GM12878 (cell line): ENCODE data around the gene PMP22. TPM values are rescaled to one million over a fixed set of nuclear protein-coding genes. Genes with fewer than 3 reads are reported as not detected.

Experiments used
- ATAC-seq: fragments of 200-7000 bp; cut with Tn5 transposase; 3 replicates; pipeline ENCODE4 v1.9.1; 2020; ENCODE audit warnings: mild to moderate bottlenecking, moderate library complexity
- BruUV-seq: library from RNA; stranded (reverse); fragments of 400-500 nt; replicated peaks from 2 replicates; lab custom pipeline; 2021; lab: Mats Ljungman, UMichigan
- CTCF ChIA-PET: fragments of 300-600 bp; sonication (Branson Sonifier 250); formaldehyde crosslinking; extraction: SDS; loops from one replicate; lab custom pipeline; 2021; ENCODE audit warnings: inconsistent platforms; lab: Yijun Ruan, JAX
- POLR2A ChIA-PET: fragments of 350-600 bp; formaldehyde crosslinking; extraction: SDS; loops from one replicate; lab custom pipeline; 2021; ENCODE audit warnings: inconsistent platforms; lab: Charles Lee
- RAD21 ChIA-PET: fragments of 300-600 bp; sonication (Branson Sonifier 250); formaldehyde crosslinking; loops from one replicate; lab custom pipeline; 2023; ENCODE audit warnings: antibody characterized with exemption; ENCODE audit not compliant: unreplicated experiment; lab: Charles Lee
- SMC1A ChIA-PET: fragments of 300-600 bp; sonication (Branson Sonifier 250); formaldehyde crosslinking; loops from one replicate; lab custom pipeline; 2023; ENCODE audit not compliant: unreplicated experiment, uncharacterized antibody; lab: Charles Lee
- DNase-seq: peaks from one replicate; pipeline ENCODE4 v3.0.0-alpha.2; 2011; ENCODE audit warnings: low read depth, low spot score
- FAIRE-seq: peaks from 3 replicates; lab custom pipeline; 2011; peaks lifted over from hg19 to GRCh38; lab: Jason Lieb, UNC
- H2AFZ ChIP-seq: 2 replicates; pipeline ENCODE4 v1.6.0; 2011; ENCODE audit warnings: low read depth, low read length, control low read depth; ENCODE audit not compliant: control insufficient read depth
- H3K27ac ChIP-seq: 2 replicates; pipeline ENCODE4 v1.5.1; 2011; ENCODE audit warnings: control low read depth; ENCODE audit not compliant: control insufficient read depth, insufficient read depth
- H3K27me3 ChIP-seq, 2 experiments: replicated peaks in 1 of 2; 2 replicates each; pipeline versions ENCODE4 v1.6.0 to v1.6.1; 2011; ENCODE audit warnings: low read length in 1 of 2; ENCODE audit not compliant: control insufficient read depth in 2 of 2, insufficient read depth in 2 of 2
- H3K36me3 ChIP-seq, 2 experiments: 2 replicates each; pipeline ENCODE4 v1.5.1; 2011; ENCODE audit warnings: low read length in 1 of 2; ENCODE audit not compliant: control insufficient read depth in 2 of 2, insufficient read depth in 2 of 2
- H3K4me1 ChIP-seq: 2 replicates; pipeline ENCODE4 v1.6.1; 2011; ENCODE audit warnings: mild to moderate bottlenecking, low read length, moderate library complexity, mixed read lengths; ENCODE audit not compliant: control insufficient read depth, insufficient read depth
- H3K4me2 ChIP-seq: 2 replicates; pipeline ENCODE4 v1.6.0; 2011; ENCODE audit warnings: control low read depth; ENCODE audit not compliant: control insufficient read depth, insufficient read depth
- H3K4me3 ChIP-seq: fragments of 200-600 bp; sonication (generic); 2 replicates; pipeline ENCODE4 v1.5.1; 2016
- H3K79me2 ChIP-seq: 2 replicates; pipeline ENCODE4 v1.6.0; 2011; ENCODE audit warnings: low read length; ENCODE audit not compliant: control insufficient read depth, insufficient read depth
- H3K9ac ChIP-seq: 2 replicates; pipeline ENCODE4 v1.8.0; 2011; ENCODE audit warnings: low read length, control low read depth, mixed read lengths; ENCODE audit not compliant: control insufficient read depth, insufficient read depth
- H3K9me3 ChIP-seq: replicated peaks from 3 replicates; pipeline ENCODE4 v1.5.1; 2011; ENCODE audit warnings: mild to moderate bottlenecking, low read length; ENCODE audit not compliant: control insufficient read depth, insufficient read depth
- H4K20me1 ChIP-seq: 2 replicates; pipeline ENCODE4 v1.6.0; 2011; ENCODE audit not compliant: control insufficient read depth, insufficient read depth
- CHD1 ChIP-seq: IDR thresholded peaks from 2 replicates; pipeline ENCODE4 v1.6.1; 2012; ENCODE audit warnings: low read depth, low read length, improper control_type of control experiment
- CREB1 ChIP-seq: IDR thresholded peaks from 2 replicates; pipeline ENCODE4 v1.6.1; 2012; ENCODE audit warnings: low read depth, mild to moderate bottlenecking, inconsistent platforms
- IKZF1 ChIP-seq: fragments of 450-650 bp; conservative IDR thresholded peaks from 2 replicates; pipeline ENCODE4 v1.6.1; 2017; ENCODE audit warnings: antibody characterized with exemption, mild to moderate bottlenecking
- NFYA ChIP-seq: IDR thresholded peaks from 2 replicates; pipeline ENCODE4 v1.6.1; 2011; ENCODE audit warnings: low read depth, mild to moderate bottlenecking, low read length, improper control_type of control experiment, borderline replicate concordance
- NR2F1 ChIP-seq: fragments of 450-650 bp; conservative IDR thresholded peaks from 2 replicates; pipeline ENCODE4 v1.6.1; 2017; ENCODE audit warnings: mild to moderate bottlenecking
- POLR2AphosphoS5 ChIP-seq: IDR thresholded peaks from 2 replicates; pipeline ENCODE4 v1.6.1; 2011; ENCODE audit warnings: mild to moderate bottlenecking, low read length, inconsistent platforms
- RB1 ChIP-seq: fragments of 450-650 bp; formaldehyde crosslinking; IDR thresholded peaks from 2 replicates; pipeline ENCODE4 v1.6.1; 2017; ENCODE audit warnings: mild to moderate bottlenecking, borderline replicate concordance
- RELA ChIP-seq: fragments of 450-650 bp; IDR thresholded peaks from 2 replicates; pipeline ENCODE4 v1.8.0; 2014; ENCODE audit warnings: borderline replicate concordance; ENCODE audit not compliant: partially characterized antibody
- SKIL ChIP-seq: fragments of 450-650 bp; IDR thresholded peaks from 2 replicates; pipeline ENCODE4 v1.6.1; 2017; ENCODE audit warnings: mild to moderate bottlenecking, low read depth, inconsistent platforms; ENCODE audit not compliant: poor library complexity, severe bottlenecking
- SMAD1 ChIP-seq: fragments of 450-650 bp; IDR thresholded peaks from 2 replicates; pipeline ENCODE4 v1.6.1; 2018; ENCODE audit warnings: mild to moderate bottlenecking, low read depth; ENCODE audit not compliant: partially characterized antibody
- SUZ12 ChIP-seq: fragments of 200-600 bp; sonication (generic); IDR thresholded peaks from one replicate; pipeline ENCODE4 v1.6.1; 2018; ENCODE audit warnings: antibody characterized with exemption, mild to moderate bottlenecking; ENCODE audit not compliant: unreplicated experiment
- TARDBP ChIP-seq: IDR thresholded peaks from 2 replicates; pipeline ENCODE4 v1.6.1; 2016; ENCODE audit warnings: borderline replicate concordance
- WRNIP1 ChIP-seq: IDR thresholded peaks from 2 replicates; pipeline ENCODE4 v1.6.1; 2011; ENCODE audit warnings: low read depth, low read length, improper control_type of control experiment, borderline replicate concordance
- ZNF207 ChIP-seq: fragments of 450-650 bp; IDR thresholded peaks from 2 replicates; pipeline ENCODE4 v1.6.1; 2014; ENCODE audit warnings: antibody characterized with exemption, mild to moderate bottlenecking, borderline replicate concordance
- ZNF24 ChIP-seq: fragments of 450-650 bp; IDR thresholded peaks from 2 replicates; pipeline ENCODE4 v1.6.1; 2017; ENCODE audit warnings: antibody characterized with exemption, mild to moderate bottlenecking
- WGBS: methylation state at CpG from one replicate; pipeline ENCODE4 v1.1.6; 2016; ENCODE audit warnings: low lambda C conversion rate; ENCODE audit not compliant: insufficient replicate concordance, insufficient coverage; ENCODE audit errors: missing lambda C conversion rate; 5-methylcytosine and 5-hydroxymethylcytosine counted together
- in situ Hi-C: fragments of 300-500 bp; cut with MboI; formaldehyde crosslinking; loops from 9 replicates; pipeline ENCODE4 v1.14.3; 2018; ENCODE audit warnings: mixed read lengths
- intact Hi-C: fragments of 100-400 bp; cut with micrococcal nuclease; formaldehyde crosslinking; loops from one replicate; pipeline ENCODE4 v1.14.2; 2022; ENCODE audit not compliant: unreplicated experiment
- polyA plus RNA-seq, 11 experiments: library from polyadenylated mRNA; depleted of rRNA in 4 of 11; unstranded in 6 of 11; stranded (reverse) in 5 of 11; fragments of >200 nt; fragmentation: Nextera tagmentation in 4 of 11; fragmentation: Illumina TruSeq in 1 of 11; extraction: Ambion mirVana in 4 of 11; extraction: Trizol in 1 of 11; gene quantifications; 1 replicate in 1 of 11; 2 replicates in 10 of 11; pipeline versions ENCODE4 v1.2.1 to v1.2.3, GENCODE V29; 2011 to 2016; ENCODE audit warnings: inconsistent platforms in 2 of 11, missing spikeins in 2 of 11, low read depth in 1 of 11
- total RNA-seq, 4 experiments: library from RNA; depleted of rRNA in 3 of 4; stranded (reverse); fragments of >200 nt in 3 of 4; fragmentation: Illumina TruSeq in 1 of 4; extraction: Trizol in 1 of 4; gene quantifications; 2 replicates each; pipeline versions ENCODE4 v1.2.1 to v1.2.3, GENCODE V29; 2013 to 2021
- TF ChIP-seq, protein P1 (sequence below): fragments of 450-650 bp; formaldehyde crosslinking; IDR thresholded peaks from 2 replicates; pipeline ENCODE4 v1.5.0; 2022; ENCODE audit warnings: mild to moderate bottlenecking, missing genetic modification characterization
- TF ChIP-seq, protein P2 (sequence below): IDR thresholded peaks from 2 replicates; pipeline ENCODE4 v1.6.1; 2011; ENCODE audit warnings: borderline replicate concordance, low read depth, mild to moderate bottlenecking, moderate library complexity, mixed read lengths, low read length; ENCODE audit not compliant: insufficient read depth; ENCODE audit errors: extremely low read length

The PMP22 gene
- total and polyA plus RNA-seq, 10 of the 15 experiments (the other 5 are each of a cell fraction or from before 2014, with no cell fraction given), result 0.59 TPM; not detected in 9

GRCh38 chr17:15230866-15231265 is 34.3 kb downstream of the PMP22 start:
- CTCF ChIA-PET, result no interaction called here
- no TSS peak for BruUV-seq

More at GRCh38 chr17:15230866-15231265, 34.3 kb downstream of the PMP22 start:
- no peaks in the 10 kb centered on the region for H3K4me1 ChIP-seq
- POLR2A ChIA-PET, result no interaction called here
- FAIRE-seq (no peak), DNase-seq (no peak), ATAC-seq (no peak)
- no peak overlapping the region for H3K27ac ChIP-seq
- no peak overlapping the region for H2AFZ ChIP-seq
- no peaks in the 10 kb centered on the region for H3K36me3 ChIP-seq
- H3K4me2 ChIP-seq, result no peak overlapping the region
- in situ Hi-C loops (no loop called here), intact Hi-C loops (no loop called here)
- H3K4me3 ChIP-seq, result no peak overlapping the region
- H3K27me3 ChIP-seq, result no peaks in the 10 kb centered on the region
- H4K20me1 ChIP-seq, result no peaks in the 10 kb centered on the region
- H3K9ac ChIP-seq, result no peak overlapping the region
- SMC1A ChIA-PET, result no interaction called here
- H3K79me2 ChIP-seq, result no peaks in the 10 kb centered on the region
- TF ChIP-seq, protein P1, sequence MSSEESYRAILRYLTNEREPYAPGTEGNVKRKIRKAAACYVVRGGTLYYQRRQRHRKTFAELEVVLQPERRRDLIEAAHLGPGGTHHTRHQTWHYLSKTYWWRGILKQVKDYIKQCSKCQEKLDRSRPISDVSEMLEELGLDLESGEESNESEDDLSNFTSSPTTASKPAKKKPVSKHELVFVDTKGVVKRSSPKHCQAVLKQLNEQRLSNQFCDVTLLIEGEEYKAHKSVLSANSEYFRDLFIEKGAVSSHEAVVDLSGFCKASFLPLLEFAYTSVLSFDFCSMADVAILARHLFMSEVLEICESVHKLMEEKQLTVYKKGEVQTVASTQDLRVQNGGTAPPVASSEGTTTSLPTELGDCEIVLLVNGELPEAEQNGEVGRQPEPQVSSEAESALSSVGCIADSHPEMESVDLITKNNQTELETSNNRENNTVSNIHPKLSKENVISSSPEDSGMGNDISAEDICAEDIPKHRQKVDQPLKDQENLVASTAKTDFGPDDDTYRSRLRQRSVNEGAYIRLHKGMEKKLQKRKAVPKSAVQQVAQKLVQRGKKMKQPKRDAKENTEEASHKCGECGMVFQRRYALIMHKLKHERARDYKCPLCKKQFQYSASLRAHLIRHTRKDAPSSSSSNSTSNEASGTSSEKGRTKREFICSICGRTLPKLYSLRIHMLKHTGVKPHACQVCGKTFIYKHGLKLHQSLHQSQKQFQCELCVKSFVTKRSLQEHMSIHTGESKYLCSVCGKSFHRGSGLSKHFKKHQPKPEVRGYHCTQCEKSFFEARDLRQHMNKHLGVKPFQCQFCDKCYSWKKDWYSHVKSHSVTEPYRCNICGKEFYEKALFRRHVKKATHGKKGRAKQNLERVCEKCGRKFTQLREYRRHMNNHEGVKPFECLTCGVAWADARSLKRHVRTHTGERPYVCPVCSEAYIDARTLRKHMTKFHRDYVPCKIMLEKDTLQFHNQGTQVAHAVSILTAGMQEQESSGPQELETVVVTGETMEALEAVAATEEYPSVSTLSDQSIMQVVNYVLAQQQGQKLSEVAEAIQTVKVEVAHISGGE (CRISPR knock-in tag), result no peak
- TF ChIP-seq IKZF1 (no peak), TARDBP (no peak), SMAD1 (no peak), SKIL (no peak), RB1 (no peak), NR2F1 (no peak), WRNIP1 (no peak), POLR2AphosphoS5 (no peak), CREB1 (no peak), NFYA (no peak), SUZ12 (no peak), ZNF24 (no peak), CHD1 (no peak), RELA (no peak), ZNF207 (no peak)
- TF ChIP-seq, protein P2, sequence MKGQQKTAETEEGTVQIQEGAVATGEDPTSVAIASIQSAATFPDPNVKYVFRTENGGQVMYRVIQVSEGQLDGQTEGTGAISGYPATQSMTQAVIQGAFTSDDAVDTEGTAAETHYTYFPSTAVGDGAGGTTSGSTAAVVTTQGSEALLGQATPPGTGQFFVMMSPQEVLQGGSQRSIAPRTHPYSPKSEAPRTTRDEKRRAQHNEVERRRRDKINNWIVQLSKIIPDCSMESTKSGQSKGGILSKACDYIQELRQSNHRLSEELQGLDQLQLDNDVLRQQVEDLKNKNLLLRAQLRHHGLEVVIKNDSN, result no peak
- TF ChIP-seq, all 136 proteins: peak for 0
- no peaks in the 10 kb centered on the region for H3K9me3 ChIP-seq
- 28% methylated on average over 18 of the region's 18 CpGs for WGBS
- RAD21 ChIA-PET, result no interaction called here
